GM19452 (cell line): ENCODE results near the gene ADRA2C.

Experiments
- ATAC-seq: cut with Tn5 transposase; IDR thresholded peaks from one replicate; pipeline ENCODE4 v1.9.1; 2021; ENCODE audit not compliant: unreplicated experiment

The ADRA2C gene

DNA sequence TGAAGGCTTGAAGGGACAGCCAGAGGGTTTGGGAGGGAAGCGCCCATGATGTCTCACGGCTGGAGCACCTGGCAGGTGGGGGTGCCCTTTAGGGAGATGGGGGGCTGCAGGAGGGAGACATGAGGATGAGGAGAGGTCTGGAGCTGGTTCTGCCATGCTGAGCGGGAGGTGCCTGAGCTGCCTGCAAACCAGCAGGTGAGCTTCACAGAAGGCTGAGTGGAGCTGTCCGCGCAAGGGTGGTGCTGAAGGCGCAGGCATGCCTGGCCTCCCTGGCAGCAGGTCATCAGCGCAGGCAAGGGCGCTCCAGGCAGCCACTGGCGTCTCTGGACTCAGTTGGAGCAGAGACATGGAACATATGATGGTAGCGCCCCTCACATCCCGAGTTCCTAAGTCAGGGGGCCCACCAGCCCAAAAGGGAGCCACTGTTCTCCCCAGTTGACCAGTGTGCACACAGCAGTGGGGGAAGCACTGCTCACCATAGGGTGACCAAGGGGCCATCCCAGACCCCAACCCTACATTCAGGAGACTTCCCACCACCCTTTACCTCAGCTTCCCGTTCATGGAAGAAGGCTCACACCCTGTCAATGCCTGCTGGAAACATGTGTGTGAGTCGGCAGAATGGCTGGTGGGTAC, 25.8 kb downstream of the ADRA2C start:
- no peak for ATAC-seq

GRCh38 chr4:3792813-3793212, 26.6 kb downstream of the ADRA2C start:
- ATAC-seq = no peak

- no peak for ATAC-seq
Measured at GRCh38 chr4:3793545-3793944, 27.4 kb downstream of the ADRA2C start.

- ATAC-seq = no peak
Measured at GRCh38 chr4:3796960-3797359, 30.8 kb downstream of the ADRA2C start.

DNA sequence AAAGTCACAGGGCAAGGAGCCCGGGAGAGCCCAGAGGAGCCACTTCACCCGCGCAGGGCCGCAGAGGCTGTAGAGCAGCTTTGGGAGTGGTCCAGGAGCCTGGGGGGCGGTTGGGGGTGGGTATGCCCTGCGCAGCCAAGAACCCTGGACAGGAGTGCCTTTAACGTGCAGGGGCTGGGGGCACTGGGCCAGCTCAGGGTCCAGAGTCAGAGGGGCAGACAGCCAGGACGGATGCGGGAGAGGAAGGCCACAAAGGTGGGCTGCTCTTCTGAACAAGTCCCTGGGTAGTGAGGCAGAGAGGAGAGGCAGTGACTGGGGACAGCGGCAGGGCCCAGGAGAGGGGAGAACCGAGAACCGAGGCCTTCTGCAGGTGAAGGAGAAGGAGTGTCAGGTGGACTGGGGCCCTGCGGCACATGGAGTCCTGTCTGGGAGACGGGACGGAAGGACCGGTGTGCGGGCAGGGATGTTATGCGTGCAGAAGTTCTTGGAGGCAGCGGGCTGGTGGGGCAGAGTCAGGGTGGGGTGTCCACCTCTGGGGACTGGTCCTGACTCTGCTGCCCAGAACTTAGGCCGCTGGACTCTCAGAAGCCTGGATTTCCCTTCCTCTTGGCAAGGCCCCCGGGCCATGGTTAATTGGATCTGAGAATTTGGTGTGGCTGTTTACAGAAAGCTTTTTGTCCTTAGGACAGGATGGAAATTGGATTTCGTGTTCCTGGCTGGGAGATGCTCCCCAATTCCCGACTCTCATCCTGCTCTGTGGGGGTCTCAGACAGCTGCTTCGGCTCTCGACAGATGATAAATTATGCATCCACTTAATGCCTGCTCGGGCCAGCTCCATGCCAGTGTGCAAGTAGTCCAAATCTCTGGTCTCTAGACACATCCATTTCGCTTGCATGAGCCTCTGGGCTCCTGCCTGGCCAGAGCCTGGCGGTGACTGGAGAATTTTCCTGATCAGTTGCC, 31.9 kb downstream of the ADRA2C start:
- no peak for ATAC-seq

DNA sequence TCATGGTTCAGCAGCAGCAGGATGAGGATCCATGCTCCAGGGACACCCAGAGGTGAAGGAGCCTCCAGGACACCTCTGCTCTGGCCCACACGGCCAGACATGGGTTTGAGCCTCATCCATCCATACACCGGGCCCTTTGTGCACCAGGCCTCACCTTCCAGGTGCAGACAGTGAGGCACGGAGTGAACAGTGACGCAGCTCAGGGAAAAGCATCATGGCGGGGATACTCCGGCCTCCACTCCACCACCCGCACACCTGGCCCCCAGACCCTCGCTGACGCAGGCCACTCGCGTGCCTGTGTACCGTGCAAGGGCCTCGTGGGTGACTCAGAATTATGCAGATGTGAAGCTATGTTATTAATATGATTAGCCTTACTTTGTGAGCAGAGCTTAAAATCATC, 33.3 kb downstream of the ADRA2C start:
- ATAC-seq = no peak

GRCh38 chr4:3800351-3800750, 34.2 kb downstream of the ADRA2C start:
- no peak for ATAC-seq

GRCh38 chr4:3801521-3801920, 35.3 kb downstream of the ADRA2C start:
- ATAC-seq = no peak

- ATAC-seq = no peak
Measured at GRCh38 chr4:3801931-3802550, 35.9 kb downstream of the ADRA2C start.

DNA sequence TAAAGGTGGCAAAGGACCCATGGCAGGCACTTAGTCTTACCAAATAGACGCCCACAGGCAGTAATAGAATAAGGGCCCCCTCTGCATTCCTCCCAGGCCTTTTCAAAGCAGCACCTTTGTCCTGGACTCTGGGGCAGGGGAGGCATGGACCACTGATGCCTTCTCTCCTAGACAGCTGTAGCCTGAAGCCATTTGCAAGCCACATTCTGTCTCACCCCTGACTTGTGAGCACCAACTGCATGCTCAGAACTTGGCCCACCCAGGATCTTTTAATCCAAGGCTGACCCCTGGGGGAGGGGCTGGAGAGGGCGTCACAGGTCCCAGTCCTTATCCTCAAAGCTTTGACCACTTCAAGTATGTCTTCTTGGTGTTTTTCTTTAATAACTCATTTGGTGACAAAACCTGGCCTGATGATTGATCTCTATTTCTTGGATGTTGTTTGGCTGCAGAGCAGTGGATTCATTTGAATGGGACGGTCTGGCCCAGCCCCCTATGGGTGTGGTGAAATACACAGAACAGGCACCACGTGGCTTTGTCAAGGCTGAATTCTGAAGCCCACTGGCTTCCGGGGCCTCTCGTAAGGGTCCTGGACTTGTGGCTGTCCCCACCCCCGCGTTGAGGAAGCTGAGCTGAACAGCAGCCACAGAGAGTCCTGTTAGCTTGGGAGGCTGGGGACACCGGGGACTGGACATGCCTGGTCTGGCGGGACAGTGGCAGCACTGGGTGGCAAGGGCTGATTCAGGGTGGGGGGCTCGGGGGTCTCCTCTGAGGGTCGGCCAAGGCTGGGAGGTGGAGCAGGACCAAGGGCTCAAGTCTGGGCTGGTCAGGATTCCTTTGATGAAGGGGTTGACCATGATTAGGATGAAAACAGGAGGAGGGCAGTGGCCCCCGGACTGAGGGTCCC, 36.6 kb downstream of the ADRA2C start:
- no peak for ATAC-seq

- ATAC-seq = no peak
Measured at GRCh38 chr4:3803475-3803847, 37.3 kb downstream of the ADRA2C start.

- no peak for ATAC-seq
Measured at GRCh38 chr4:3803946-3804345, 37.8 kb downstream of the ADRA2C start.

DNA sequence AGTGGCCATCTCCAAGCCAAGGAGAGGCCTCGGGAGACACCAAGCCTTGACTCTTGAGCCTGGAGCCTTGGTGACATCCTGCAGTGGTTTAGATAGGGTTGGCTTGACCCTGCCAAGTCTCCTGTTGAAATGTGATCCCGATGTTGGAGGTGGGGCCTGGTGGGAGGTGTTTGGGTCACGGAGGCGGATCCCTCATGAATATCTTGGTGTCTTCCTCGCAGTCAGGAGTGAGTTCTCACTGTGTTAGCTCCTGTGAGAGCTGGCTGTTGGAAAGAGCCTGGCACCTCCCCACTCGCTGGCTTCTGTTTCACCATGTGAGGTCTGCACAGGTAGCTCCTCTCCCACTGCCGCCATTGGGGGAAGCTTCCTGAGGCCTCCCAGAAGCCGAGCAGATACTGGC, 38.8 kb downstream of the ADRA2C start:
- ATAC-seq = no peak

DNA sequence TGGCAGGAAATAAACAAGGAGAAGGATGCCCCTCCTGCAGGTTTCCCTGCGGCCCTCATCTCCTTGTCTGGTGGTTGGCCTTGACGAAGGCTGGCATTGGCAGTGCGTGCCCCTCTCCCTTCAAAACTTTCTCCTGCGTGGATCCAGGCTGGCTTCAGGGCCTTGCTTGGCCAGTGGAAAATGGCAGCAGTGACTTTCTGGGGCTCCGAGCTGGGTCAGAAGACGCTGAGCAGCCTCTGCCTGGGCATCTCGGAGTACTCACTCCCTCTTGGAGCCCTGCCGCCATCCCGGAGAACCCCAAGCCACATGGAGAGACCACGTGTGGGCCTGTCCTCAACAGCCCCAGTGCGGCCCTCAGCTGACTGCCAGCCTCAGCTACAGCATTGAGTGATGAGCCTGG, 39.5 kb downstream of the ADRA2C start:
- ATAC-seq = no peak

DNA sequence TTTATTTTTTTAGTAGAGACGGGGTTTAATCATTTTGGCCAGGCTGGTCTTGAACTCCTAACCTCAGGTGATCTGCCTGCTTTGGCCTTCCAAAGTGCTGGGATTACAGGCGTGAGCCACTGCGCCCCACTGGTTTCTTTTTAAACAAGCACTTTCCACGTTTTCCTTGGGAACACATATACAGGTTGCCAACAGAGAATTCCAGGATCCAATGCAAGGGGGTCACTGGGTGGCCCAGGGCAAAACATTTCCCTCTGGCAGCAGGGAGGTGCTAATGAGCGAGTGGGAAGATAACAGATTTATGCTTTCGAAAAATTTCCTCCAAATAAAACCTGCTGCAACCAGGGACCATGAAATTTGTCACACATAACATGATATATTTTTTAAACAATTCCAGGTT, 41.1 kb downstream of the ADRA2C start:
- ATAC-seq = no peak

DNA sequence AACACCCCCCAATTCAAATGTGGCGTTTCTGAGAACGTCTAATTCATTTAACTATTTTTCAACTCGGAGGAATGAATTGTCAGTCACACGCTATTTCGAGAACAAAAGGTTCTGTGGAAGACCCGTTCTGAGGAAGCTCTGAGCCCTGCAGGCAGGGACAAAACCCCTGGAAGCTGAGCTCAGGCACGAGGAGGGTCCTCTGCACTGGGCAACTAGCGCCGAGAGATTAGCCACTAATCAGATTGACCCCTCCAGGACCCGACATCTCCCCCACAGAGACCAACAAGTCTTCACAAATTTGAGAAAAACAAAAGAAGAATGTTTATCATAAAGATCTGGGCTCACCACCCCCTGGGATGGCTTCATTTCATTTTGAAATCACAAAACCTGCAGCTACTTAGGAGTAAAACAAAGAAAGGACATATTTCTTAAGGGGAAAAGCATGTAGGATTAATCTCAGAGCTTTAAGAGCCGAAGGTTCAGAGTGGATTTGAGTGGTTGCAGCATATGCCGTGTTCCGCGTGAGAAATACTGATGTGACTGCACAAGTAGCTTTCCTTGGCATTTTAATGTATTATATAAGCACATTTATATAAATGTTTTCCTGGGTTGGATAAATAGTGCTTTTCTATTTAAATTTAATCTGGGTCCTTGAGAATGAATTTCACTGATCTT, 41.8 kb downstream of the ADRA2C start:
- no peak for ATAC-seq

- no peak for ATAC-seq
Measured at GRCh38 chr4:3808597-3808996, 42.4 kb downstream of the ADRA2C start.

DNA sequence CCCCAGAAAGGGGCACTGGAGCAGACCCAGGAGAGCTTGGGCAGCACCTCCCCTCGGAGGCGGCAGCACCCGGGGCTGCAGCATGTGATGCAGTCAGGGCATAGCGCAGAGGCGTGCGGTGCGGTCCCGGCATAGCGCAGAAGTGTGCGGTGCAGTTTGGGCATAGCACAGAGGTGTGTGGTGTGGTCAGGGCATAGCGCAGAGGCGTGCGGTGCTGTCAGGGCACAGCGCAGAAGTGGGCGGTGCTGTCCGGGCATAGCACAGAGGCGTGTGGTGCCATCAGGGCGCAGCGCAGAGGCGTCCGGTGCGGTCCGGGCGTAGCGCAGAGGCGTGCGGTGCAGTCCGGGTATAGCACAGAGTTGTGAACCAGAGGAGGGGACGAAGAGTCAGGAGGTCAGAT, 42.8 kb downstream of the ADRA2C start:
- ATAC-seq = no peak

GRCh38 chr4:3809451-3810110, 43.4 kb downstream of the ADRA2C start:
- ATAC-seq = no peak

- no peak for ATAC-seq
Measured at GRCh38 chr4:3810111-3810680, 44.0 kb downstream of the ADRA2C start.
